WI38 (cell line): Measurements from ENCODE around the gene EFCAB12.

Source experiments
- H3K4me3 ChIP-seq: 2 replicates; pipeline ENCODE4 v1.5.1; 2011; ENCODE audit warnings: low read depth, mild to moderate bottlenecking, control low read depth, low read length
- CTCF ChIP-seq: IDR thresholded peaks from 2 replicates; pipeline ENCODE4 v1.5.1; 2012; ENCODE audit warnings: low read depth, mild to moderate bottlenecking, control low read depth, low read length

EFCAB12 gene

GRCh38 chr3:129461022-129461421, 32.6 kb upstream of the EFCAB12 start:
- H3K4me3 ChIP-seq = no peak overlapping the region
- no peak for TF ChIP-seq CTCF

GRCh38 chr3:129460572-129460971, 32.1 kb upstream of the EFCAB12 start:
- no peak for TF ChIP-seq CTCF
- no peak overlapping the region for H3K4me3 ChIP-seq

- no peak for TF ChIP-seq CTCF
- H3K4me3 ChIP-seq = no peak overlapping the region
Measured at GRCh38 chr3:129460155-129460554, 31.7 kb upstream of the EFCAB12 start.

- TF ChIP-seq CTCF = no peak
- no peak overlapping the region for H3K4me3 ChIP-seq
Measured at GRCh38 chr3:129453732-129454131, 25.3 kb upstream of the EFCAB12 start.

- no peak for TF ChIP-seq CTCF
- no peak overlapping the region for H3K4me3 ChIP-seq
Measured at GRCh38 chr3:129449279-129450115, 21.1 kb upstream of the EFCAB12 start.

- H3K4me3 ChIP-seq = no peak overlapping the region
- TF ChIP-seq CTCF = no peak
Measured at GRCh38 chr3:129448186-129448895, 19.9 kb upstream of the EFCAB12 start.

GRCh38 chr3:129446926-129447325, 18.5 kb upstream of the EFCAB12 start:
- H3K4me3 ChIP-seq = no peak overlapping the region
- no peak for TF ChIP-seq CTCF
